ENCODE results near the gene SPTY2D1. TPM values are rescaled to one million over a fixed set of nuclear protein-coding genes. Genes with fewer than 3 reads are reported as not detected.

Gene SPTY2D1
- total and polyA plus RNA-seq, 12 donors = 2.5 to 44.5 (median 18.6) TPM

DNA sequence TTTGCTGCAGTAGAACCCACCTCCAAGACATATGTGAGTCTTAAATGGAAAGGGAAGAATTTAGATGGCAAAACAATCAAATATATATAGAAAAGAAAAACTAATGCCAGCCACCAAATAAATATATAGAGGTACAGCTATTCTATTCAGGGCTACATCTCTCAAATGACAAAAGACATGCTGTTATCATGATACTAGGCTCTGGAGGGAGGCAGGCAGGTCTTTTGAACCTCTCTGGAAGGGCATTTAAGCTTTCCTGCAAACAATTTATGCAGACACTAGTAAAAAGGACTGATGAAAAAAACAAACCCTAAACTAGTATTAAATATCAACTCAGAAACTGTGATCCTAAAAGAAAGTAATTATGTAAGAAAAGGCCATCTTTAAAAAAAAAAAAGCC is 70.0 kb downstream of the SPTY2D1 start:
- Histone ChIP-seq H3K27me3 (no peaks in the 10 kb centered on the region), H3K4me3 (no peak overlapping the region), H3K36me3 (replicated peaks in 1 of 2) (peaks cover 0 to 45% of the 10 kb centered on the region in 2 donors), H3K27ac (no peak overlapping the region), H3K9me3 (replicated peaks in 1 of 3) (no peaks in the 10 kb centered on the region), H3K4me1 (replicated peaks in 1 of 2) (no peaks in the 10 kb centered on the region)
- no peak for DNase-seq
- intact Hi-C loops (cut with DNase I) = no loop called here
- TF ChIP-seq, protein P1, sequence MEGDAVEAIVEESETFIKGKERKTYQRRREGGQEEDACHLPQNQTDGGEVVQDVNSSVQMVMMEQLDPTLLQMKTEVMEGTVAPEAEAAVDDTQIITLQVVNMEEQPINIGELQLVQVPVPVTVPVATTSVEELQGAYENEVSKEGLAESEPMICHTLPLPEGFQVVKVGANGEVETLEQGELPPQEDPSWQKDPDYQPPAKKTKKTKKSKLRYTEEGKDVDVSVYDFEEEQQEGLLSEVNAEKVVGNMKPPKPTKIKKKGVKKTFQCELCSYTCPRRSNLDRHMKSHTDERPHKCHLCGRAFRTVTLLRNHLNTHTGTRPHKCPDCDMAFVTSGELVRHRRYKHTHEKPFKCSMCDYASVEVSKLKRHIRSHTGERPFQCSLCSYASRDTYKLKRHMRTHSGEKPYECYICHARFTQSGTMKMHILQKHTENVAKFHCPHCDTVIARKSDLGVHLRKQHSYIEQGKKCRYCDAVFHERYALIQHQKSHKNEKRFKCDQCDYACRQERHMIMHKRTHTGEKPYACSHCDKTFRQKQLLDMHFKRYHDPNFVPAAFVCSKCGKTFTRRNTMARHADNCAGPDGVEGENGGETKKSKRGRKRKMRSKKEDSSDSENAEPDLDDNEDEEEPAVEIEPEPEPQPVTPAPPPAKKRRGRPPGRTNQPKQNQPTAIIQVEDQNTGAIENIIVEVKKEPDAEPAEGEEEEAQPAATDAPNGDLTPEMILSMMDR (IDR thresholded peaks at IDR 0.05) = no peak
- no peak for TF ChIP-seq POLR2A (IDR thresholded peaks at IDR 0.05)

DNA sequence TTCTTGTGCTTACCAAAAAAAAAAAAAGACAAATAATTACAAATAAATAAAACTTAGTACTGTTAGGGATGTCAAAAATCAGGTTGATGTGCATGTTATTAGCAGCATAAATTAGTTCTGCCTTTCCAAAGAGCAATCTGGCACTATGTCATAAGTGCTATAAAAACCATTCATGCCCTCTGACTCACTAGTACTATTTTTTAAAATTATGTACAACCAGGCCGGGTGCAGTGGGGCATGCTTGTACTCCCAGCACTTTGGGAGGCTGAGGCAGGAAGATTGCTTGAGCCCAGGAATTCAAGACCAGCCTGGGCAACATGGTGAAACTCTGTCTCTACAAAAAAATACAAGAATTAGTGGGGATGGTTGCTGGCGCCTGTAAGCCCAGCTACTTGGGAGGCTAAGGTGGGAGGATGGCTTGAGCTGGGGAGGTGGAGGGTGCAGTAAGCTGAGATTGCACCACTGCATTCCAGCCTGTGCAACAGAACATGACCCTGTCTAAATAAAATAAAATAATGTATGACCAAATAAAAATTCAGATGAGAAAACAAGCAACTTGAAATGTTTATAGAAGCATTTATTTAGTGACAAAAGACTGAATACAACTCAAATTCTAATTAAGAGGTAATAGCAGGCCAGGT is 70.9 kb downstream of the SPTY2D1 start:
- Histone ChIP-seq H3K36me3 (replicated peaks in 1 of 2) (peaks cover 0 to 46% of the 10 kb centered on the region in 2 donors), H3K27me3 (no peaks in the 10 kb centered on the region), H3K27ac (no peak overlapping the region), H3K4me3 (no peak overlapping the region), H3K4me1 (replicated peaks in 1 of 2) (no peaks in the 10 kb centered on the region), H3K9me3 (replicated peaks in 1 of 3) (no peaks in the 10 kb centered on the region)
- no peak for DNase-seq
- TF ChIP-seq, protein P1 (IDR thresholded peaks at IDR 0.05) = no peak
- TF ChIP-seq POLR2A (IDR thresholded peaks at IDR 0.05) = no peak
- 87 to 96% (median 91%) methylated on average over 2 of the region's 2 CpGs for WGBS, 4 donors
- intact Hi-C loops (cut with DNase I) = no loop called here

Other genes with a start within 250 kb of the SPTY2D1 start
- 100 to 1,000 TPM; 329 to 737 (median 474) TPM for gene LDHA, start 239.8 kb downstream of the SPTY2D1 start, total RNA-seq
- gene LDHA, start 239.8 kb downstream of the SPTY2D1 start, polyA plus RNA-seq = 1,000 to 10,000 TPM in 1 of 3 donors, 100 to 1,000 TPM in 2; 130 to 2,236 (median 296) TPM
- 1 to 10 TPM in 3 of 9 donors, not detected in 6; 1.0 to 2.3 (median 1.5) TPM for gene LDHC, start 222.0 kb downstream of the SPTY2D1 start, total RNA-seq
- under 1 TPM; 0.18 to 0.88 (median 0.80) TPM for gene LDHC, start 222.0 kb downstream of the SPTY2D1 start, polyA plus RNA-seq
- 1 to 10 TPM in 1 of 9 donors, not detected in 8; 1.4 TPM for gene LDHAL6A, start 178.5 kb downstream of the SPTY2D1 start, total RNA-seq
- gene LDHAL6A, start 178.5 kb downstream of the SPTY2D1 start, polyA plus RNA-seq = under 1 TPM in 2 of 3 donors, not detected in 1; 0.08 to 0.13 TPM
- 100 to 1,000 TPM in 4 of 9 donors, 10 to 100 TPM in 5; 56.4 to 263 (median 74.3) TPM for gene TSG101, start 107.4 kb downstream of the SPTY2D1 start, total RNA-seq
- gene TSG101, start 107.4 kb downstream of the SPTY2D1 start, polyA plus RNA-seq = 100 to 1,000 TPM in 1 of 3 donors, 10 to 100 TPM in 2; 33.1 to 208 (median 37.2) TPM
- 10 to 100 TPM in 8 of 9 donors, 1 to 10 TPM in 1; 9.6 to 32.8 (median 25.9) TPM for gene UEVLD, start 45.6 kb downstream of the SPTY2D1 start, total RNA-seq
- gene UEVLD, start 45.6 kb downstream of the SPTY2D1 start, polyA plus RNA-seq = 10 to 100 TPM in 1 of 3 donors, 1 to 10 TPM in 2; 4.1 to 29.4 (median 6.0) TPM
- 10 to 100 TPM in 2 of 9 donors, 1 to 10 TPM in 4, under 1 TPM in 1, not detected in 2; 0.55 to 17.3 (median 3.7) TPM for gene MISFA, start 34.6 kb downstream of the SPTY2D1 start, total RNA-seq
- gene MISFA, start 34.6 kb downstream of the SPTY2D1 start, polyA plus RNA-seq = 1 to 10 TPM; 1.8 to 8.7 (median 3.7) TPM
- gene TMEM86A, start 64.4 kb upstream of the SPTY2D1 start, total RNA-seq = 10 to 100 TPM in 3 of 9 donors, 1 to 10 TPM in 6; 3.7 to 22.7 (median 9.3) TPM
- 1 to 10 TPM; 1.8 to 3.2 (median 3.2) TPM for gene TMEM86A, start 64.4 kb upstream of the SPTY2D1 start, polyA plus RNA-seq
- 1 to 10 TPM in 4 of 9 donors, under 1 TPM in 2, not detected in 3; 0.10 to 2.0 (median 1.2) TPM for gene IGSF22, start 91.8 kb upstream of the SPTY2D1 start, total RNA-seq
- under 1 TPM; 0.27 to 0.97 (median 0.44) TPM for gene IGSF22, start 91.8 kb upstream of the SPTY2D1 start, polyA plus RNA-seq
- gene PTPN5, start 157.5 kb upstream of the SPTY2D1 start, total RNA-seq = under 1 TPM in 7 of 9 donors, not detected in 2; 0.06 to 0.44 (median 0.28) TPM
- gene PTPN5, start 157.5 kb upstream of the SPTY2D1 start, polyA plus RNA-seq = 1 to 10 TPM in 1 of 3 donors, under 1 TPM in 2; 0.15 to 1.3 (median 0.67) TPM

All from adrenal gland (tissue), 12 donors.